ENCODE results near the gene PPEF2.

GRCh38 chr4:75909405-75909804 is 7.2 kb upstream of the PPEF2 start:
- TF ChIP-seq MAX (IDR thresholded peaks at IDR 0.05) (no peak), POLR2A (IDR thresholded peaks at IDR 0.05; ENCODE audit: low read length) (no peak), CTCF (IDR thresholded peaks at IDR 0.05) (no peak), BHLHE40 (IDR thresholded peaks at IDR 0.05; ENCODE audit: low read depth, low read length) (no peak)

Measured in A549 (cell line).